Caco-2 (cell line): Measurements from ENCODE around the gene KIF1A. TPM values are rescaled to one million over a fixed set of nuclear protein-coding genes. Genes with fewer than 3 reads are reported as not detected.

Source experiments
- BruUV-seq: library from RNA; stranded (reverse); fragments of 400-500 nt; replicated peaks from 2 replicates; lab custom pipeline; 2021; lab: Mats Ljungman, UMichigan
- CTCF ChIA-PET: fragments of 300-600 bp; sonication (Branson Sonifier 250); formaldehyde crosslinking; loops from one replicate; lab custom pipeline; 2022; ENCODE audit warnings: antibody characterized with exemption; lab: Charles Lee
- POLR2A ChIA-PET: fragments of 300-600 bp; sonication (Branson Sonifier 250); formaldehyde crosslinking; loops from one replicate; lab custom pipeline; 2022; ENCODE audit warnings: antibody characterized with exemption; lab: Charles Lee
- DNase-seq, 2 experiments: peaks; one replicate each; pipeline versions ENCODE4 v3.0.0 to v3.0.0-alpha.2; 2020 to 2022
- H3K27me3 ChIP-seq: replicated peaks from 2 replicates; pipeline ENCODE4 v1.6.0; 2011; ENCODE audit warnings: low read length; ENCODE audit not compliant: control insufficient read depth, insufficient read depth
- H3K36me3 ChIP-seq: 2 replicates; pipeline ENCODE4 v1.5.1; 2011; ENCODE audit warnings: low read length; ENCODE audit not compliant: control insufficient read depth, insufficient read depth
- H3K4me1 ChIP-seq: fragments of 250-450 bp; sonication (Bioruptor Pico); 2 replicates; pipeline ENCODE4 v1.5.1; 2020; ENCODE audit warnings: mild to moderate bottlenecking
- H3K4me3 ChIP-seq: 2 replicates; pipeline ENCODE4 v1.5.1; 2011; ENCODE audit warnings: low read depth, mild to moderate bottlenecking, control low read depth, low read length
- H3K9me3 ChIP-seq: fragments of 250-450 bp; sonication (Bioruptor Pico); 2 replicates; pipeline ENCODE4 v1.5.1; 2020; ENCODE audit warnings: mild to moderate bottlenecking, moderate library complexity
- H3K27ac Mint-ChIP-seq: one replicate; pipeline ENCODE4 v1.8.0; 2022; ENCODE audit warnings: mixed read lengths; ENCODE audit not compliant: unreplicated experiment
- H3K27me3 Mint-ChIP-seq: one replicate; pipeline ENCODE4 v1.8.0; 2022; ENCODE audit warnings: mixed read lengths; ENCODE audit not compliant: insufficient read depth, unreplicated experiment
- H3K36me3 Mint-ChIP-seq: one replicate; pipeline ENCODE4 v1.8.0; 2022; ENCODE audit warnings: mild to moderate bottlenecking, mixed read lengths; ENCODE audit not compliant: insufficient read depth, unreplicated experiment
- H3K4me1 Mint-ChIP-seq: one replicate; pipeline ENCODE4 v1.8.0; 2022; ENCODE audit warnings: low read depth, mixed read lengths; ENCODE audit not compliant: unreplicated experiment
- H3K4me3 Mint-ChIP-seq: one replicate; pipeline ENCODE4 v1.8.0; 2022; ENCODE audit warnings: mild to moderate bottlenecking, moderate library complexity, mixed read lengths; ENCODE audit not compliant: unreplicated experiment
- H3K9me3 Mint-ChIP-seq: one replicate; pipeline ENCODE4 v1.8.0; 2022; ENCODE audit warnings: mixed read lengths; ENCODE audit not compliant: unreplicated experiment
- CTCF ChIP-seq, 2 experiments: fragments of 200-600 bp in 1 of 2; IDR thresholded peaks; 1 replicate in 1 of 2; 2 replicates in 1 of 2; pipeline versions ENCODE4 v1.5.1 to v1.8.0; 2011 to 2022; ENCODE audit warnings: antibody characterized with exemption in 1 of 2, control low read depth in 1 of 2, inconsistent platforms in 1 of 2, low read depth in 1 of 2, low read length in 1 of 2, mild to moderate bottlenecking in 1 of 2, moderate library complexity in 1 of 2; ENCODE audit not compliant: insufficient read depth in 1 of 2, severe bottlenecking in 1 of 2, unreplicated experiment in 1 of 2
- intact Hi-C: fragments of 100-400 bp; cut with micrococcal nuclease; formaldehyde crosslinking; loops from one replicate; pipeline ENCODE4 v1.10.0; 2022; ENCODE audit not compliant: unreplicated experiment
- total RNA-seq: library from RNA; stranded (reverse); gene quantifications from 2 replicates; pipeline ENCODE4 v1.2.3, GENCODE V29; 2022

The KIF1A gene
- total RNA-seq, 1 experiment from 2014 or later = 33.1 TPM

DNA sequence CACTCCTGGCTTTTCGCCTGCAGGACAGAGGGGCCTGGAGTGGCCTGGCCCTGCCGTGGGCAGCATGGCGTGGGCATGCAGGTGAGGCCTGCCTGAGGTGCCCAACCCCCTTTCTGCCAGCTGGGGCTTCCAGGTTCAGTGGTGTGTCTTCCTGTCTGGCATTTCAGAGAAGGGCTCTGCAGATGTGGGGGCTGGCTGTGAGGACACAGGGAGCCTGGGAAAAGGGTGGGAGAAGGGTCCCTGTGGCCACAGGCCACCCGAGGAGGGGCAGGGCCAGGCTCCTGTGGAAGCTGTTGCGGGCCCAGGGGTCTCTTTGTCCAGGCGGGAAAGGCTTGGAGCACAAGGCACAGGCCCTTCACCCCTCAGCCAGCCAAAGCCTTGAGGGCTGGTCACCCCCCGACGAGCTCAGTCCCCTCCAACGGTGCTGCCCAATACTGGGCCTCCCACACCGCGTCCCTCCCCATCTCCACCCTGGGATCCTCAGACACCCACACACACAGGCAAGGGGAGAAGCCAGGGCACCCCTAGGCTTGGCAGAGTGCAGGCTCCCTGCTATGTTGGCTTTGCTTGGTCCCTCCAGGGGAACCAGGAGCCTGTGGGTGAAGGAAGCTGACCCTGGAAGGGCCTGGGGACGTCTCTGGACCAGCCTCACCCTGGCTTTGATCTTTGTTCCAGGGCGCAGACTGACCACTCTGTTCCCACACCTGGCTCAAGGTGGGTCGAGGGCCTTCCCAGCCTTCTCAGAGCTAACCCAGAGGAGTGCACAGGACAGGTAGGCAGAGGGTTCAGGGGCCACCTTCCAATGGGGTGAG is 132.1 kb downstream of the KIF1A start:
- H3K4me1 Mint-ChIP-seq = no peaks in the 10 kb centered on the region
- no peak overlapping the region for H3K4me3 ChIP-seq
- H3K36me3 Mint-ChIP-seq = no peaks in the 10 kb centered on the region
- intact Hi-C loops = no loop called here
- H3K4me1 ChIP-seq = peaks cover 9% of the 10 kb centered on the region; the same call in 1 of the 2 replicates
- H3K36me3 ChIP-seq = no peaks in the 10 kb centered on the region
- no peaks in the 10 kb centered on the region for H3K9me3 ChIP-seq
- no peak for TF ChIP-seq CTCF (IDR thresholded peaks at IDR 0.05; ENCODE audit: insufficient read depth in 1 of 2, low read depth in 1 of 2, low read length in 1 of 2, severe bottlenecking in 1 of 2, unreplicated experiment in 1 of 2)
- H3K4me3 Mint-ChIP-seq = no peak overlapping the region
- no TSS peak for BruUV-seq
- ChIA-PET POLR2A (no interaction called here), CTCF (no interaction called here)
- no peak overlapping the region for H3K27ac Mint-ChIP-seq
- no peaks in the 10 kb centered on the region for H3K27me3 Mint-ChIP-seq
- DNase-seq = no peak
- H3K9me3 Mint-ChIP-seq = no peaks in the 10 kb centered on the region
- no peaks in the 10 kb centered on the region for H3K27me3 ChIP-seq

DNA sequence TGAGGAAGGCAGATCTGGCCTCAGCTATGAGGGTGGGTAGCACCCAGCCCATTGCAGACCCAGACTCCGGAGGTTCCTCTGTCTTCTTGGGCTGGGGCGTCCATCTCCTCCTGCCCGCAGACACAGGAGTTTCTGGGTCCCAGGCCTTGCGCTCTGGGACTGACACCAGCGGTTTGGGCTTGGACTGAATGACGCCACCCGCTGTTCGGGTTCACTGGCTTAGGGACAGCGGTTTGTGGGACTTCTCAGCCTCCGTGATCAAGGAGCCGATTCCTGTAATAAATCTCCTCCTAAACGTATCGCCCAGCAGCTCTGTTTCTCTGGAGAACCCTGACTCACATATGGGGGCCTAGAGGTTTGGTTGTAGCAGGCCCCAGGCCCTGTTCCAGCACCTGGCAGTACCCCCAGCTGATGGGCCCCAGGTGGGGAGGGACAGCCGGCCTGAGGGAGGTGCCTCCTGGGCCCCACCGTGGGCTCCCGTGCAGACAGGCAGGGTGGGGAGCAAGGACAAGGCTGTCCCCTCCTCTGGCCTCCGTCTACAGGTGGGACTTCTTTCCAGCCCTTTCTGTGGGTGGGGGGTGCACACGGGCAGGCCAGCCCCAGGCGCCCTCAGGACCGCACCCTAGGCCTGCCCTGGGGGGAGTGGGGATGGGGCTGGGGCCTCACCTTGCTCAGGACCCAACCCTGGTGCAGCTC is 132.8 kb downstream of the KIF1A start:
- H3K4me1 Mint-ChIP-seq = no peaks in the 10 kb centered on the region
- intact Hi-C loops = no loop called here
- POLR2A ChIA-PET = no interaction called here

More for the DNA sequence above, 132.8 kb downstream of the KIF1A start:
- BruUV-seq = no TSS peak
- Histone ChIP-seq H3K9me3 (no peaks in the 10 kb centered on the region), H3K36me3 (no peaks in the 10 kb centered on the region), H3K27me3 (no peaks in the 10 kb centered on the region), H3K4me1 (peaks cover 9% of the 10 kb centered on the region; the same call in 1 of the 2 replicates), H3K4me3 (no peak overlapping the region)
- no peaks in the 10 kb centered on the region for H3K27me3 Mint-ChIP-seq
- CTCF ChIA-PET = no interaction called here
- H3K36me3 Mint-ChIP-seq = no peaks in the 10 kb centered on the region
- no peak overlapping the region for H3K4me3 Mint-ChIP-seq
- no peaks in the 10 kb centered on the region for H3K9me3 Mint-ChIP-seq
- H3K27ac Mint-ChIP-seq = no peak overlapping the region
- DNase-seq = no peak
- no peak for TF ChIP-seq CTCF (IDR thresholded peaks at IDR 0.05; ENCODE audit: insufficient read depth in 1 of 2, low read depth in 1 of 2, low read length in 1 of 2, severe bottlenecking in 1 of 2, unreplicated experiment in 1 of 2)
